Ovary (tissue), 3 donors: ENCODE data around the gene MYBPC2.

Experiments used
- EP300 ChIP-seq: sonication (generic); formaldehyde crosslinking; IDR thresholded peaks from one replicate; pipeline ENCODE4 v1.6.1; 2017; ENCODE audit warnings: antibody characterized with exemption
- POLR2A ChIP-seq: fragments of 450-650 bp; IDR thresholded peaks from one replicate; pipeline ENCODE4 v1.6.1; 2017; ENCODE audit warnings: antibody characterized with exemption, mild to moderate bottlenecking, moderate library complexity
- TF ChIP-seq, protein P1 (sequence below), 3 donors: fragments of 450-650 bp in 2 of 3; fragments of 200-600 bp in 1 of 3; IDR thresholded peaks; one replicate each; pipeline versions ENCODE4 v1.5.1 to v1.8.0; 2016 to 2022; ENCODE audit warnings: antibody characterized with exemption in 3 of 3, mild to moderate bottlenecking in 1 of 3
- donor health status: DM: no; HTN: no; CAD: no.

DNA sequence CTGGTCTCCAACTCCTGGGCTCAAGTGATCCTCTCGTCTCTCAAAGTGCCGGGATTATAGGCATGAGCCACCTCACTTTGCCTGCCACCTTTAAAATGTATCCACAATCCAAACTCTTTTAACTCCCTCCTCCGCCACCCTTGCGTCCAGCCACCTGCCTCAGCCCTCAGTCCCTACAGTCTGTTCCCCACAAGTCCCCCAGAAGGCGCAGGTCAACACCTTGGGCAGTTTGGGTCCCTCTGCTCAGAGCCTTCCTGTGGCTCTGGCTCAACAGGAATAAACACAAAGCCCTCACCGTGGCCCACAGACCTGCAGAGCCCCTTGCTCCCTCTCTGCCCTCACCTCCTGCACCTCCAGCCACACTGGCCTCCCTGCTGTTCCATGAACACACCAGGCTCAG is 36.1 kb downstream of the MYBPC2 start:
- TF ChIP-seq, protein P1, sequence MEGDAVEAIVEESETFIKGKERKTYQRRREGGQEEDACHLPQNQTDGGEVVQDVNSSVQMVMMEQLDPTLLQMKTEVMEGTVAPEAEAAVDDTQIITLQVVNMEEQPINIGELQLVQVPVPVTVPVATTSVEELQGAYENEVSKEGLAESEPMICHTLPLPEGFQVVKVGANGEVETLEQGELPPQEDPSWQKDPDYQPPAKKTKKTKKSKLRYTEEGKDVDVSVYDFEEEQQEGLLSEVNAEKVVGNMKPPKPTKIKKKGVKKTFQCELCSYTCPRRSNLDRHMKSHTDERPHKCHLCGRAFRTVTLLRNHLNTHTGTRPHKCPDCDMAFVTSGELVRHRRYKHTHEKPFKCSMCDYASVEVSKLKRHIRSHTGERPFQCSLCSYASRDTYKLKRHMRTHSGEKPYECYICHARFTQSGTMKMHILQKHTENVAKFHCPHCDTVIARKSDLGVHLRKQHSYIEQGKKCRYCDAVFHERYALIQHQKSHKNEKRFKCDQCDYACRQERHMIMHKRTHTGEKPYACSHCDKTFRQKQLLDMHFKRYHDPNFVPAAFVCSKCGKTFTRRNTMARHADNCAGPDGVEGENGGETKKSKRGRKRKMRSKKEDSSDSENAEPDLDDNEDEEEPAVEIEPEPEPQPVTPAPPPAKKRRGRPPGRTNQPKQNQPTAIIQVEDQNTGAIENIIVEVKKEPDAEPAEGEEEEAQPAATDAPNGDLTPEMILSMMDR (IDR thresholded peaks at IDR 0.05): no peak
- no peak for TF ChIP-seq POLR2A
- no peak for TF ChIP-seq EP300
